ENCODE measurements around the gene ESR2. TPM values are rescaled to one million over a fixed set of nuclear protein-coding genes. Genes with fewer than 3 reads are reported as not detected.

The ESR2 gene
- total and polyA plus RNA-seq, 2 of the 8 experiments (the other 6 are each of a cell fraction or from before 2014, with no cell fraction given): 0.19 to 0.23 TPM

GRCh38 chr14:64203366-64204006, 90.7 kb downstream of the ESR2 start (continued):
- no peak for TF ChIP-seq CHD7 (IDR thresholded peaks at IDR 0.05; ENCODE audit: insufficient replicate concordance, low read length)
- no peak for TF ChIP-seq CBX8 (IDR thresholded peaks at IDR 0.05; ENCODE audit: borderline replicate concordance, low read depth, low read length)
- TF ChIP-seq FOSL1 (IDR thresholded peaks at IDR 0.05; ENCODE audit: insufficient read depth, low read depth, low read length): no peak
- no peak for TF ChIP-seq GTF2F1 (IDR thresholded peaks at IDR 0.05; ENCODE audit: borderline replicate concordance, low read depth, low read length)
- no peak for TF ChIP-seq POU5F1 (IDR thresholded peaks at IDR 0.05; ENCODE audit: low read depth, low read length)
- TF ChIP-seq BCL11A (IDR thresholded peaks at IDR 0.05; ENCODE audit: low read depth in 2 of 2, low read length in 2 of 2): no peak
- no peak for TF ChIP-seq EP300 (IDR thresholded peaks at IDR 0.05; ENCODE audit: borderline replicate concordance in 1 of 2, low read depth in 2 of 2, low read length in 2 of 2)
- TF ChIP-seq CBX5 (IDR thresholded peaks at IDR 0.05; ENCODE audit: low read depth, low read length): no peak
- TF ChIP-seq SIRT6 (IDR thresholded peaks at IDR 0.05; ENCODE audit: low read length): no peak
- TF ChIP-seq PHF8 (conservative IDR thresholded peaks at IDR 0.05; ENCODE audit: low read depth, low read length): no peak
- no peak for TF ChIP-seq SRF (IDR thresholded peaks at IDR 0.05; ENCODE audit: low read depth, low read length)
